ENCODE results near the gene ODF2L.

GRCh38 chr1:86395751-86396497, at the start of gene ODF2L:
- no peak for TF ChIP-seq CTCF (IDR thresholded peaks at IDR 0.05)
- TF ChIP-seq POLR2A (IDR thresholded peaks at IDR 0.05): peak in 1 of 2 donors; percentile 55
- TF ChIP-seq POLR2AphosphoS5 (IDR thresholded peaks at IDR 0.05; ENCODE audit: insufficient read depth in 1 of 2, low read depth in 1 of 2): peak; percentile 64 to 93
